ENCODE data around the gene CFAP45. TPM values are rescaled to one million over a fixed set of nuclear protein-coding genes. Genes with fewer than 3 reads are reported as not detected.

The CFAP45 gene
- total RNA-seq, 4 donors from 2014 or later, result 0.48 to 0.95 TPM; not detected in 2

GRCh38 chr1:159845751-159846629, 54.0 kb downstream of the CFAP45 start:
- no peaks in the 10 kb centered on the region for H3K27me3 ChIP-seq
- H3K4me3 ChIP-seq, result no peak overlapping the region
- TF ChIP-seq CTCF (IDR thresholded peaks at IDR 0.05) (peak in 2 of 6 experiments; percentile 10 to 32), POLR2A (IDR thresholded peaks at IDR 0.05) (no peak)
- H3K9me3 ChIP-seq, result no peaks in the 10 kb centered on the region
- intact Hi-C loops (cut with DNase I), result no loop called here
- DNase-seq, result no peak
- peaks cover 4 to 62% (median 21%) of the 10 kb centered on the region in 3 donors for H3K4me1 ChIP-seq
- WGBS, 2 donors, result 47 to 62% methylated on average over 8 to 10 of the region's 13 CpGs
- no peaks in the 10 kb centered on the region for H3K36me3 ChIP-seq
- peak overlapping the region; percentile 16 to 61 (median 38) for H3K27ac ChIP-seq

GRCh38 chr1:159843459-159843858, 56.5 kb downstream of the CFAP45 start:
- no peak overlapping the region for H3K27ac ChIP-seq
- WGBS, 2 donors, result 16 to 64% methylated on average over 3 of the region's 4 CpGs
- DNase-seq, result no peak
- no peaks in the 10 kb centered on the region for H3K9me3 ChIP-seq
- intact Hi-C loops (cut with DNase I), result no loop called here
- peaks cover 0 to 14% (median 0%) of the 10 kb centered on the region in 3 donors for H3K36me3 ChIP-seq
- peaks cover 0 to 40% (median 11%) of the 10 kb centered on the region in 3 donors for H3K4me1 ChIP-seq
- TF ChIP-seq POLR2A (IDR thresholded peaks at IDR 0.05) (no peak), CTCF (IDR thresholded peaks at IDR 0.05) (no peak)
- no peak overlapping the region for H3K4me3 ChIP-seq
- no peaks in the 10 kb centered on the region for H3K27me3 ChIP-seq

- H3K4me1 ChIP-seq, result peaks cover 0 to 24% (median 6%) of the 10 kb centered on the region in 3 donors
- no peaks in the 10 kb centered on the region for H3K27me3 ChIP-seq
- H3K4me3 ChIP-seq, result no peak overlapping the region
- DNase-seq, result no peak
- intact Hi-C loops (cut with DNase I), result no loop called here
- no peaks in the 10 kb centered on the region for H3K9me3 ChIP-seq
- TF ChIP-seq POLR2A (IDR thresholded peaks at IDR 0.05) (no peak), CTCF (IDR thresholded peaks at IDR 0.05) (no peak)
- peaks cover 0 to 31% (median 0%) of the 10 kb centered on the region in 3 donors for H3K36me3 ChIP-seq
- 63 to 70% methylated on average over 2 of the region's 2 CpGs for WGBS, 2 donors
- no peak overlapping the region for H3K27ac ChIP-seq
These were observed 58.2 kb downstream of the CFAP45 start for GRCh38 chr1:159841749-159842148.

GRCh38 chr1:159839116-159839849, 60.7 kb downstream of the CFAP45 start:
- TF ChIP-seq POLR2A (IDR thresholded peaks at IDR 0.05) (no peak), CTCF (IDR thresholded peaks at IDR 0.05) (no peak)
- H3K4me3 ChIP-seq, result no peak overlapping the region
- WGBS, 2 donors, result 90 to 93% methylated on average over 5 of the region's 5 CpGs
- peaks cover 0 to 42% (median 0%) of the 10 kb centered on the region in 3 donors for H3K36me3 ChIP-seq
- peaks cover 0 to 11% (median 0%) of the 10 kb centered on the region in 3 donors for H3K4me1 ChIP-seq
- H3K27me3 ChIP-seq, result no peaks in the 10 kb centered on the region
- DNase-seq, result no peak
- intact Hi-C loops (cut with DNase I), result no loop called here
- H3K9me3 ChIP-seq, result no peaks in the 10 kb centered on the region
- H3K27ac ChIP-seq, result no peak overlapping the region

GRCh38 chr1:159838715-159839114, 61.2 kb downstream of the CFAP45 start:
- no peaks in the 10 kb centered on the region for H3K9me3 ChIP-seq
- no peak overlapping the region for H3K27ac ChIP-seq
- H3K4me1 ChIP-seq, result peaks cover 0 to 11% (median 0%) of the 10 kb centered on the region in 3 donors
- TF ChIP-seq POLR2A (IDR thresholded peaks at IDR 0.05), result no peak
- no peak for TF ChIP-seq CTCF (IDR thresholded peaks at IDR 0.05)
- WGBS, 2 donors, result 89 to 90% methylated on average over 1 of the region's 1 CpG
- peaks cover 0 to 42% (median 0%) of the 10 kb centered on the region in 3 donors for H3K36me3 ChIP-seq
- no peaks in the 10 kb centered on the region for H3K27me3 ChIP-seq
- DNase-seq, result no peak
- intact Hi-C loops (cut with DNase I), result no loop called here
- H3K4me3 ChIP-seq, result no peak overlapping the region
